GM12878 (cell line): ENCODE results near the gene C14orf93. TPM values are rescaled to one million over a fixed set of nuclear protein-coding genes. Genes with fewer than 3 reads are reported as not detected.

Source experiments
- CBFB ChIP-seq: IDR thresholded peaks from 2 replicates; pipeline ENCODE4 v1.6.1; 2016; ENCODE audit warnings: antibody characterized with exemption, low read depth
- HCFC1 ChIP-seq: fragments of 150-350 bp; IDR thresholded peaks from 2 replicates; pipeline ENCODE4 v1.6.1; 2014; ENCODE audit warnings: low read length
- IKZF1 ChIP-seq: fragments of 450-650 bp; conservative IDR thresholded peaks from 2 replicates; pipeline ENCODE4 v1.6.1; 2017; ENCODE audit warnings: antibody characterized with exemption, mild to moderate bottlenecking
- JUNB ChIP-seq: IDR thresholded peaks from 2 replicates; pipeline ENCODE4 v1.6.1; 2016; ENCODE audit warnings: antibody characterized with exemption, mild to moderate bottlenecking
- LARP7 ChIP-seq: fragments of 450-650 bp; IDR thresholded peaks from 2 replicates; pipeline ENCODE4 v1.6.1; 2017; ENCODE audit warnings: mild to moderate bottlenecking
- MEF2B ChIP-seq: fragments of 450-650 bp; IDR thresholded peaks from 2 replicates; pipeline ENCODE4 v1.6.1; 2018; ENCODE audit warnings: mild to moderate bottlenecking, moderate library complexity; ENCODE audit not compliant: partially characterized antibody, poor library complexity, severe bottlenecking
- MTA3 ChIP-seq: IDR thresholded peaks from 2 replicates; pipeline ENCODE4 v1.6.1; 2012; ENCODE audit warnings: low read length, inconsistent platforms, borderline replicate concordance
- NFYB ChIP-seq: IDR thresholded peaks from 2 replicates; pipeline ENCODE4 v1.6.1; 2011; ENCODE audit warnings: low read depth, mild to moderate bottlenecking, low read length, improper control_type of control experiment, moderate library complexity; ENCODE audit not compliant: insufficient read depth
- PAX8 ChIP-seq: fragments of 450-650 bp; IDR thresholded peaks from 2 replicates; pipeline ENCODE4 v1.6.1; 2017; ENCODE audit warnings: mild to moderate bottlenecking, moderate library complexity
- PBX3 ChIP-seq: IDR thresholded peaks from 2 replicates; pipeline ENCODE4 v1.6.1; 2011; ENCODE audit warnings: mild to moderate bottlenecking, low read depth, low read length, moderate library complexity; ENCODE audit not compliant: insufficient replicate concordance
- POU2F2 ChIP-seq: IDR thresholded peaks from 3 replicates; pipeline ENCODE4 v1.6.1; 2011; ENCODE audit warnings: low read depth, mild to moderate bottlenecking, low read length, borderline replicate concordance
- RB1 ChIP-seq: fragments of 450-650 bp; formaldehyde crosslinking; IDR thresholded peaks from 2 replicates; pipeline ENCODE4 v1.6.1; 2017; ENCODE audit warnings: mild to moderate bottlenecking, borderline replicate concordance
- SPI1 ChIP-seq: IDR thresholded peaks from 2 replicates; pipeline ENCODE4 v1.6.1; 2011; ENCODE audit warnings: low read depth, mild to moderate bottlenecking, low read length, moderate library complexity, borderline replicate concordance; ENCODE audit not compliant: insufficient read depth
- SRF ChIP-seq, 2 experiments: IDR thresholded peaks; 2 replicates each; pipeline ENCODE4 v1.6.1; 2011; ENCODE audit warnings: low read depth in 2 of 2, low read length in 2 of 2, mild to moderate bottlenecking in 1 of 2, moderate library complexity in 1 of 2
- TAF1 ChIP-seq: IDR thresholded peaks from 2 replicates; pipeline ENCODE4 v1.6.1; 2011; ENCODE audit warnings: mild to moderate bottlenecking, low read depth, low read length, borderline replicate concordance
- TCF12 ChIP-seq: IDR thresholded peaks from 2 replicates; pipeline ENCODE4 v1.6.1; 2011; ENCODE audit warnings: low read depth, mild to moderate bottlenecking, low read length
- YY1 ChIP-seq: IDR thresholded peaks from 2 replicates; pipeline ENCODE4 v1.6.1; 2011; ENCODE audit warnings: low read depth, mild to moderate bottlenecking, low read length
- ZBED1 ChIP-seq: IDR thresholded peaks from 2 replicates; pipeline ENCODE4 v1.6.1; 2016; ENCODE audit warnings: borderline replicate concordance
- ZBTB33 ChIP-seq: fragments of 450-650 bp; IDR thresholded peaks from 2 replicates; pipeline ENCODE4 v1.6.1; 2017; ENCODE audit warnings: mild to moderate bottlenecking
- ZNF207 ChIP-seq: fragments of 450-650 bp; IDR thresholded peaks from 2 replicates; pipeline ENCODE4 v1.6.1; 2014; ENCODE audit warnings: antibody characterized with exemption, mild to moderate bottlenecking, borderline replicate concordance
- ZNF592 ChIP-seq: fragments of 450-650 bp; IDR thresholded peaks from 2 replicates; pipeline ENCODE4 v1.6.1; 2017; ENCODE audit warnings: mild to moderate bottlenecking, moderate library complexity
- ZNF622 ChIP-seq: fragments of 450-650 bp; IDR thresholded peaks from 2 replicates; pipeline ENCODE4 v1.6.1; 2017; ENCODE audit warnings: mild to moderate bottlenecking, inconsistent platforms
- polyA plus RNA-seq, 11 experiments: library from polyadenylated mRNA; depleted of rRNA in 4 of 11; unstranded in 6 of 11; stranded (reverse) in 5 of 11; fragments of >200 nt; fragmentation: Nextera tagmentation in 4 of 11; fragmentation: Illumina TruSeq in 1 of 11; extraction: Ambion mirVana in 4 of 11; extraction: Trizol in 1 of 11; gene quantifications; 1 replicate in 1 of 11; 2 replicates in 10 of 11; pipeline versions ENCODE4 v1.2.1 to v1.2.3, GENCODE V29; 2011 to 2016; ENCODE audit warnings: inconsistent platforms in 2 of 11, missing spikeins in 2 of 11, low read depth in 1 of 11
- total RNA-seq, 4 experiments: library from RNA; depleted of rRNA in 3 of 4; stranded (reverse); fragments of >200 nt in 3 of 4; fragmentation: Illumina TruSeq in 1 of 4; extraction: Trizol in 1 of 4; gene quantifications; 2 replicates each; pipeline versions ENCODE4 v1.2.1 to v1.2.3, GENCODE V29; 2013 to 2021
- TF ChIP-seq, protein P1 (sequence below): IDR thresholded peaks from 2 replicates; pipeline ENCODE4 v1.6.1; 2011; ENCODE audit warnings: borderline replicate concordance, low read depth, mild to moderate bottlenecking, moderate library complexity, low read length; ENCODE audit not compliant: insufficient read depth, poor library complexity, severe bottlenecking

Gene C14orf93
- total and polyA plus RNA-seq, 10 of the 15 experiments (the other 5 are each of a cell fraction or from before 2014, with no cell fraction given) = 1.8 to 13.9 (median 10.2) TPM

- no peak for TF ChIP-seq SPI1
- TF ChIP-seq SRF (IDR thresholded peaks at IDR 0.05; ENCODE audit: low read depth in 2 of 2, low read length in 2 of 2) = no peak
- 0 out of 2 replicates have a peak, but pooled peaks have one; percentile 30 for TF ChIP-seq IKZF1
- TF ChIP-seq TAF1 = no peak
- TF ChIP-seq ZBTB33 = no peak
- peak; percentile 37 for TF ChIP-seq PBX3
- no peak for TF ChIP-seq JUNB
- no peak for TF ChIP-seq MEF2B
- no peak for TF ChIP-seq ZNF207
- TF ChIP-seq ZBED1 = no peak
- TF ChIP-seq PAX8 = no peak
- no peak for TF ChIP-seq LARP7
- no peak for TF ChIP-seq CBFB
- peak; percentile 40; the same call in 1 of the 2 replicates for TF ChIP-seq YY1
- no peak for TF ChIP-seq RB1
- TF ChIP-seq MTA3 = no peak
- no peak for TF ChIP-seq ZNF622
- TF ChIP-seq NFYB = no peak
- TF ChIP-seq POU2F2 = no peak
- no peak for TF ChIP-seq TCF12
- no peak for TF ChIP-seq ZNF592
- TF ChIP-seq, protein P1, sequence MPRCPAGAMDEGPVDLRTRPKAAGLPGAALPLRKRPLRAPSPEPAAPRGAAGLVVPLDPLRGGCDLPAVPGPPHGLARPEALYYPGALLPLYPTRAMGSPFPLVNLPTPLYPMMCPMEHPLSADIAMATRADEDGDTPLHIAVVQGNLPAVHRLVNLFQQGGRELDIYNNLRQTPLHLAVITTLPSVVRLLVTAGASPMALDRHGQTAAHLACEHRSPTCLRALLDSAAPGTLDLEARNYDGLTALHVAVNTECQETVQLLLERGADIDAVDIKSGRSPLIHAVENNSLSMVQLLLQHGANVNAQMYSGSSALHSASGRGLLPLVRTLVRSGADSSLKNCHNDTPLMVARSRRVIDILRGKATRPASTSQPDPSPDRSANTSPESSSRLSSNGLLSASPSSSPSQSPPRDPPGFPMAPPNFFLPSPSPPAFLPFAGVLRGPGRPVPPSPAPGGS = no peak
- no peak for TF ChIP-seq HCFC1
These were observed 46.4 kb upstream of the C14orf93 start (continued) for GRCh38 chr14:23056145-23056955.
